ENCODE measurements around the gene ACVRL1.

ACVRL1 gene

DNA sequence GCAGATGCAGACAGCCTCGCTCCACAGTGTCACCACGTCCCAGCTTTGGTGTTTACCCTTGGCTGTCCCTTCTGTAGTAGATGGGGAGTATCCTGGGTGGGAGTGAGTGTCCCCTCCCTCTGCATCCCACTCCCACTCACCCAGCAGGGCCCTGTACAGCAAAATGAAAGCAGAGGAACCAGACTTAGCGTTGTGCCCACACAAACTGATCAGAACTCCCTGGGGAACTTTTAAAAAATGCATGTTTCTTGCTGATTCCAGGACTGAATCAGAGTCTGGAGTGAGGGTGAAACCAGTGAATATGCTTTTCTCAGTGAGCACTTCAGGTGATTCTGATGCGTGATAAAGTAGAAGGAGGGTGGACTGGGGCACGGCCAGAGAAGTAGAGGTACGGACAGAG is 2.9 kb downstream of the ACVRL1 start:
- TF ChIP-seq, protein P1, sequence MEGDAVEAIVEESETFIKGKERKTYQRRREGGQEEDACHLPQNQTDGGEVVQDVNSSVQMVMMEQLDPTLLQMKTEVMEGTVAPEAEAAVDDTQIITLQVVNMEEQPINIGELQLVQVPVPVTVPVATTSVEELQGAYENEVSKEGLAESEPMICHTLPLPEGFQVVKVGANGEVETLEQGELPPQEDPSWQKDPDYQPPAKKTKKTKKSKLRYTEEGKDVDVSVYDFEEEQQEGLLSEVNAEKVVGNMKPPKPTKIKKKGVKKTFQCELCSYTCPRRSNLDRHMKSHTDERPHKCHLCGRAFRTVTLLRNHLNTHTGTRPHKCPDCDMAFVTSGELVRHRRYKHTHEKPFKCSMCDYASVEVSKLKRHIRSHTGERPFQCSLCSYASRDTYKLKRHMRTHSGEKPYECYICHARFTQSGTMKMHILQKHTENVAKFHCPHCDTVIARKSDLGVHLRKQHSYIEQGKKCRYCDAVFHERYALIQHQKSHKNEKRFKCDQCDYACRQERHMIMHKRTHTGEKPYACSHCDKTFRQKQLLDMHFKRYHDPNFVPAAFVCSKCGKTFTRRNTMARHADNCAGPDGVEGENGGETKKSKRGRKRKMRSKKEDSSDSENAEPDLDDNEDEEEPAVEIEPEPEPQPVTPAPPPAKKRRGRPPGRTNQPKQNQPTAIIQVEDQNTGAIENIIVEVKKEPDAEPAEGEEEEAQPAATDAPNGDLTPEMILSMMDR (IDR thresholded peaks at IDR 0.05; ENCODE audit: extremely low read depth, insufficient read depth, missing control alignments), result no peak
- in situ Hi-C loops (cut with MboI; ENCODE audit: low pct_unique_long_range_greater_than_20kb, low sequenced_read_pairs, unreplicated experiment), result no loop called here
- no peak for DNase-seq (ENCODE audit: low spot score)

DNA sequence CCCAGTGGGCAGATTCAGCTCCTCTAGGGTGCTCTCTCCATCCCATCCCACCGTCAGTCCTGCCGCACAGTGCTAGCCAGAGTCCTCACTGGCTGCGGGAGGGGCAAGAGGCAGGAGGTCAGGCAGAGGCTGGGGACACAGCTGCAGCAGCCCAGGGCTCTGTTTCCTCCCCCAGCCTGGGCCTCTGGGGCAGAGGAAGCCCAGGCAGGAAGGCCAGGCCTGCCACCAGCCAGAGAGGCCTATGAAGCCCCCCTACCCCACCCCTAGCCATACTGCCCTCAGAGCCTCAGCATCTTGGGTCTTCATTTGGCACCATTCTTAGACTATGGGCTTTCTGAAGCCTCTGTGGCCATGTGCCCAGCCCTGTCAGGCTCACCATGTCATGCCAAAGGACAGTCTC is 3.4 kb downstream of the ACVRL1 start:
- no peak for DNase-seq (ENCODE audit: low spot score)
- in situ Hi-C loops (cut with MboI; ENCODE audit: low pct_unique_long_range_greater_than_20kb, low sequenced_read_pairs, unreplicated experiment), result no loop called here

DNA sequence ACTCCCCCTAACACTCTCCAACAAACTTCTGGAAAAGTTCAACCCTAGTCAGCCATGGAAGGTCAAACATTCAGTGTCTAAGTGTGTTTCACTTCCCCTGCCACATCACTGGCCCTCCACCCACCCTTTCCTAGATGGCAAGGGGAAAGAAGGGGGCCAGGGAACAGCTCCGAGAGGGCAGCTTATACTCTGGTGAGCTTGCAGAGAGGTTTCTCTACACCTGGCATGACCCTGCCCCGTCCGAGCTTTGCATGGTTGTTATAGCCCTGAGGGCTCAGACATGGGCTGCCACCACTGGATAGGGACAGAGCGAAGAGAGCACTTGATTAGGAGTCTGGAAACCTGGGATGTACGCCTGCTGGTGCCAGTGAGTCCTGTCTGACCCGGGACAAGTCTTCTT is 4.0 kb downstream of the ACVRL1 start:
- in situ Hi-C loops (cut with MboI; ENCODE audit: low pct_unique_long_range_greater_than_20kb, low sequenced_read_pairs, unreplicated experiment), result no loop called here
- TF ChIP-seq, protein P1 (IDR thresholded peaks at IDR 0.05; ENCODE audit: extremely low read depth, insufficient read depth, missing control alignments), result no peak
- DNase-seq (ENCODE audit: low spot score), result no peak

More for the DNA sequence above, 3.4 kb downstream of the ACVRL1 start:
- TF ChIP-seq, protein P1 (IDR thresholded peaks at IDR 0.05; ENCODE audit: extremely low read depth, insufficient read depth, missing control alignments), result no peak

DNA sequence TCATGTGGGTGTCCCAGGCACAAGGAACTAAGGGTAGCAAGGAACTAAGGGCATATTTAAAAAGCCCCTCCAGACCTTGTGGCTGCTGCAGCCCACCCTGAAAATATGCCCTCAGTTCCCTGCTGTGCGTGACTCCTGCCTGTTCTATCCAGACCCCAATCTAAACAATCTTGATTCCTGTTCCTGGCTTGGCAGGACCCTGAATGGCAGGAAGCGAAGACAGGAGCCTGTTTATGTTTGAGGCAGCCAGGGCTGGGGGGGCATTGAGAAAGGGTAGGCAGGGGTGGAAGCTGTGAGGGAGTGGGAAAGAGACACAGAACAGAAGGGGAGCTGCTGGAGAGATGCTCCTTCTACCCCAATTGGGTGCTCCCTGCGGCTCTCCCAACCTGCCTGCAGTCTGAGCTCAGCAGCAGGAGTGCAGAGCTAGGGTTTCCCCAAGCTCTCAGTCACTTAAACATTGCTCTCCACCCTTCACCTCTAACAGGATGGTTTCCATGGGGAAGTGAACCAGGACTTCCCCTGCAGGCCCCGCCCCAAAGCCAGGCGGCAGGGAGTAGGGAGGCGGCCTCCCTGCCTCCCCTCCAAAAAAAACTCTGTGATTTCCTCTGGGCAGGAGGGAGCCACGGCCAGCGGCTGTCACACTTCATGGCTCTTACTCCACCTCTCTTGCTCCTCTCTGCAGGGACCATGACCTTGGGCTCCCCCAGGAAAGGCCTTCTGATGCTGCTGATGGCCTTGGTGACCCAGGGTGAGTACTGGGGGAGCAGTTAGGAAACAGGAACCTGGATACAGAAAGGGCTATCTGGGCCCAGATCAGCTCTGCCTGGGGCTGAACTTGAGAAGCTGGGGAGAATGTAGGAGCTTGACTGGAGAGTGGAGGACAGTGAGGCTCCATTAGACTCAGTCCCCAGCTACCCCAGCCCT is 4.7 kb downstream of the ACVRL1 start:
- DNase-seq (ENCODE audit: low spot score), result no peak
- in situ Hi-C loops (cut with MboI; ENCODE audit: low pct_unique_long_range_greater_than_20kb, low sequenced_read_pairs, unreplicated experiment), result no loop called here
- TF ChIP-seq, protein P1 (IDR thresholded peaks at IDR 0.05; ENCODE audit: extremely low read depth, insufficient read depth, missing control alignments), result no peak

DNA sequence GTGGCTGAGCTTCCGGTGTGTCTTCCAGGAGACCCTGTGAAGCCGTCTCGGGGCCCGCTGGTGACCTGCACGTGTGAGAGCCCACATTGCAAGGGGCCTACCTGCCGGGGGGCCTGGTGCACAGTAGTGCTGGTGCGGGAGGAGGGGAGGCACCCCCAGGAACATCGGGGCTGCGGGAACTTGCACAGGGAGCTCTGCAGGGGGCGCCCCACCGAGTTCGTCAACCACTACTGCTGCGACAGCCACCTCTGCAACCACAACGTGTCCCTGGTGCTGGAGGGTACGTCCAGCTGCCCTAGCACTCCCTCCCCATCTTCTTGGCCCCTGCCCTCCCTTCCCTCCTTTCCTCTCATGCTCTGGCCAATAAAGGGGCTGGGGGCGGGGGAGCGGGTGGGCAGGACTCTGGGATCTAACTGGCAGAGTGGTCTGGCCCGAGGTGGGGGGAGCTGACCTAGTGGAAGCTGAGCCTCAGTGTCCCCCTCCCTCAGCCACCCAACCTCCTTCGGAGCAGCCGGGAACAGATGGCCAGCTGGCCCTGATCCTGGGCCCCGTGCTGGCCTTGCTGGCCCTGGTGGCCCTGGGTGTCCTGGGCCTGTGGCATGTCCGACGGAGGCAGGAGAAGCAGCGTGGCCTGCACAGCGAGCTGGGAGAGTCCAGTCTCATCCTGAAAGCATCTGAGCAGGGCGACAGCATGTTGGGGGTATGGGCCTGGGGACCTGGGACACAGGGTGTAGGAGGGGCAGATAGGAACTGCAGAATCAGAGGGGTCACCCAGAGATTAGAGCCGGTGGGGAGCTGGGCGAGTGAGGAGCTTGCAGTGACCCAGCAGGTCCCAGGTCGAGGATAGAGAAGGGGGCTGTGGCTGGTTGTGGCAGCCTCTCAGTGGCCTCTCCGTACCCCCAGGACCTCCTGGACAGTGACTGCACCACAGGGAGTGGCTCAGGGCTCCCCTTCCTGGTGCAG is 6.0 kb downstream of the ACVRL1 start:
- in situ Hi-C loops (cut with MboI; ENCODE audit: low pct_unique_long_range_greater_than_20kb, low sequenced_read_pairs, unreplicated experiment), result no loop called here
- TF ChIP-seq, protein P1 (IDR thresholded peaks at IDR 0.05; ENCODE audit: extremely low read depth, insufficient read depth, missing control alignments), result peak; percentile 13
- DNase-seq (ENCODE audit: low spot score), result no peak

Measured in GM13977 (cell line).